ENCODE results near the gene PMAIP1. TPM values are rescaled to one million over a fixed set of nuclear protein-coding genes. Genes with fewer than 3 reads are reported as not detected.

PMAIP1 gene
- total RNA-seq, 1 experiment from 2014 or later: 131 TPM

DNA sequence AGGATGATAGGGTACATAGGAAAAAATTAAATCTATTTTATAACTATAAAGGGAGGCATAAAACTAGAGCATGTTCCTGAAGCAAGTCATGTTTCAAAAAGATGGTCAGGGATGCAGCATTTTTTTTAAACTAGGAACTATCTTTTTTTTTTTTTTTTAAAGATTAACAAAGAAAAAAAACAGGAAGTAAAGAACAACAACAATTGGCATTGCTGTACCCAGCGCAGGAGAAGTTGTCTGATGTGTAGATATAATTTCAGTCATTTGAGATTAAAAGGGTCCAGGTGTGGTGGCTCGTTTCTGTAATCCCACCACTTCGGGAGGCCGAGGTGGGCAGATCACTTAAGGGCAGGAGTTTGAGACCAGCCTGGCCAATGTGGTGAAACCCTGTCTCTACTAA, 41.5 kb downstream of the PMAIP1 start:
- Histone ChIP-seq H3K4me3 (ENCODE audit: insufficient read depth, low read depth, low read length) (no peak overlapping the region), H3K36me3 (replicated peaks; ENCODE audit: control insufficient read depth, insufficient read depth, low read length) (no peaks in the 10 kb centered on the region), H3K27me3 (ENCODE audit: control insufficient read depth, insufficient read depth, low read length) (no peaks in the 10 kb centered on the region)
- DNase-seq: no peak

DNA sequence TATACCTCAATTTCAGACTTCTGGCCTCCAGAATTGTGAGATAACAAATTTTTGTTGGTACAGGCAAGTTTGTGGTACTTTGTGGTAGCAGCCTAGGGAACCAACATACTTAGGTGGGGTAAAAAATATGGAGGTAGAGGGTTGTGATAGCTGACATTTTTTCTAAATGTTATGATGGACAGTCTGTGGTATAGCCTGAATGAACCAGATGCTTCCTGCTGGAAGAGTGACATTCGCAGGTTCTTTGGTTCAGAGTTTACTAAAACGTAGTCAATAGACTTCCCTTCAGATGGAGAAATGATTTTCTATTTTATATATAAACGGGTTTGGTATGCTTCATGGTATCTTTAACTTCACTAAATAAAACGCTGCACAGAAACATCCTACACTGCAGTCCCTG, 42.8 kb downstream of the PMAIP1 start:
- Histone ChIP-seq H3K36me3 (replicated peaks; ENCODE audit: control insufficient read depth, insufficient read depth, low read length) (no peaks in the 10 kb centered on the region), H3K27me3 (ENCODE audit: control insufficient read depth, insufficient read depth, low read length) (no peaks in the 10 kb centered on the region), H3K4me3 (ENCODE audit: insufficient read depth, low read depth, low read length) (no peak overlapping the region)
- no peak for DNase-seq

DNA sequence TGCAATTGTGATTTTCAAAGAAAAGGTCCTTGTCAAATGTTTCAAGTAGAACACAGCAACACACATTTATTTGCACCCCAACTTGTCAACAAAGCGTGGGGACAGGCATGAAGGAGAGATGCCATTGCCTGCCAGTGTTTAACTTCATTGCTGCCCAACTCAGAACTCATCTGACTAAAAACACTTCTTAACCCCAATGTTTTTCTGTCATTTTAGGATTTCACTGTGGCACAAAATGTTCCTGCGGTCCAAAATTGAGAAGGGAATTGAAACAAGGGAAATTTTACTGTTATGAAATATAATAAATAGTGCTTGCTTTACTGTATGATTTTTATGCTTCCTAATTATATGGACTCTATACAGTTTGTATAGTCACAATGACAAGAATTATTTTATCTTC, 45.7 kb downstream of the PMAIP1 start:
- Histone ChIP-seq H3K36me3 (replicated peaks; ENCODE audit: control insufficient read depth, insufficient read depth, low read length) (no peaks in the 10 kb centered on the region), H3K27me3 (ENCODE audit: control insufficient read depth, insufficient read depth, low read length) (no peaks in the 10 kb centered on the region), H3K4me3 (ENCODE audit: insufficient read depth, low read depth, low read length) (no peak overlapping the region)
- DNase-seq: no peak

DNA sequence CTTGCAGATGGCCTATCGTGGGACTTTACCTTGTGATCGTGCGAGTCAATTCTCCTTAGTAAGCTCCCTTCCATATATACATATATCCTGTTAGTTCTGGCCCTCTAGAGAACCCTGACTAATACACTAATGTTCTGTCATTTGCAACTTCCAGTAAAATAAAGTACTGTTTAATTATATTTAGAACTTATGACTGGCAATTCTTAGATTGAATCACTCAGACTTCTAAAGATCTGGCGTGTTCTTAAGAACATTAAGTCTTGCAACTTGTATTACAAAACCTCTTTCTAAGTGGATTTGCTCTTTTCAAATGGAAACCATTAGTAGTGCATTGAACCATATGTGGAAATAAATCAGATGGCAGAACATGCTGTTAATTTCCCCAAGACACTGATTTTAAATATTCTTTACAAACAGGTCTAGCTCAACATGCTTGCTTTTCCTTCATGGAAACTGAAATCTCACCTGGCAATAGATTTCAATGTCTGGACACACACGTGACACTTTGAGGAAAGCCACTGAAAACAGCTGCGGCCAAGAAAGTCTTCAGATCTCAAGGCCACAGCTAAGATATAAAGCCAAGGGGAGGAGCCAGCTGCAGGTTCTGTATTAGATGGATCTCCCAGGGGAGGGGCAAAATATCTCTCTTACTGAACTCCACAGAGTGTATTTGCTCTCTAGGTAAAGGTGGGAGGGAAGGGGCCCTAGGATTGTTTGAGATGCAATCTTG, 50.6 kb downstream of the PMAIP1 start:
- no peaks in the 10 kb centered on the region for H3K36me3 ChIP-seq (replicated peaks; ENCODE audit: control insufficient read depth, insufficient read depth, low read length)
- no peak overlapping the region for H3K4me3 ChIP-seq (ENCODE audit: insufficient read depth, low read depth, low read length)
- no peak for DNase-seq
- no peaks in the 10 kb centered on the region for H3K27me3 ChIP-seq (ENCODE audit: control insufficient read depth, insufficient read depth, low read length)

DNA sequence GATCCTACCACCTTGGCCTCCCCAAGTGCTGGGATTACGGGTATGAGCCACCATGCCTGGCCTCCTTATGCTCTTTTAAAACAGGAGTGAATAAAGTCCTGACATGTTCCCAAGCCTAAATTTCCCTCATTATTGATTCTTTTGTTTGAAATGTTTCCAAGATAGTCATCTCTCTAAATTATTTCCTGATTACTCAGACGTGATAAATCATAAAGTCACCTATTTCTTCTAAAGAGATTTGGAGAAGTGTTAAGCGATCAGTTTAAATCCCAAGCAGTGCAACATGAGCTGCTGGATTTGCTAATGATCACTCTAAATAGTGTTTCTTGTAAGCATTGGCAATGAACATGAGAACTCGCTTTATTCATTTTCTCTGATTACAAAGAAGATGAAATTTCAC, 51.8 kb downstream of the PMAIP1 start:
- Histone ChIP-seq H3K36me3 (replicated peaks; ENCODE audit: control insufficient read depth, insufficient read depth, low read length) (no peaks in the 10 kb centered on the region), H3K27me3 (ENCODE audit: control insufficient read depth, insufficient read depth, low read length) (no peaks in the 10 kb centered on the region), H3K4me3 (ENCODE audit: insufficient read depth, low read depth, low read length) (no peak overlapping the region)
- DNase-seq: no peak

DNA sequence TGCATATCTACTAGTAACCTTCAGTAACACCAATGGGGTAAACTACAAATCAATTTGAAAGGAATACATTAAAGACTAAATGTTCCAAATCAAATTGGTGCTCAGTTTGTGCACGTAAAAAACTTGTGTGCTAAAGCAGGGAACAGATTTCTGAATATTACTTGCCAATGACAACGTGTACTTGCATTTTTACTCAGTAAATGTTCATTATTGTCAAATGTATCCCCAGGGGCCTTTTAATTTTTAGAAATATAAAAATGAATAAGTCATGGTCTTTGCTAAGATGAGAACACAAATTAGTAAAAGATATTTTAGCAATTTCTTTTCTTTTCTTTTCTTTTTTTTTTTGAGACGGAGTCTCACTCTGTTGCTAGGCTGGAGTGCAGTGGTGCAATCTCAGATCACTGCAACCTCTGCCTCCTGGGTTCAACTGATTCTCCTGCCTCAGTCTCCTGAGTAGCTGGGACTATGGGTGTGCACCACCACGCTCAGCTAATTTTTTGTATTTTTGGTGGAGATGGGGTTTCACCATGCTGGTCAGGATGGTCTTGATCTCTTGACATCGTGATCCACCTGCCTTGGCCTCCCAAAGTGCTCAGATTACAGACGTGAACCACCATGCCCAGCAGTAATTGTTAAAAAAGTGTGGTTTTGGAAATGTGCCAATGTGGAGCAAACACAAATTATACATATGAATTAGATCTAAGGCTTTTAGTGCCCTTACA, 52.6 kb downstream of the PMAIP1 start:
- Histone ChIP-seq H3K27me3 (ENCODE audit: control insufficient read depth, insufficient read depth, low read length) (no peaks in the 10 kb centered on the region), H3K36me3 (replicated peaks; ENCODE audit: control insufficient read depth, insufficient read depth, low read length) (no peaks in the 10 kb centered on the region), H3K4me3 (ENCODE audit: insufficient read depth, low read depth, low read length) (no peak overlapping the region)
- no peak for DNase-seq

Other genes starting within 250 kb of the PMAIP1 start
- 1.3 and 1.5 TPM in 2 replicates for gene CCBE1, start 202.6 kb upstream of the PMAIP1 start, total RNA-seq (2014; rRNA removed; shearing (Covaris generic))